Cortex of kidney (tissue), 1 donor: ENCODE measurements around the gene PTGER3.
"Not testable (repeated sequence)": the region's sequence is repeated elsewhere in the genome, so short reads cannot be mapped to it uniquely, and the experiment has no call there.

Source experiments
- DNase-seq: peaks from one replicate; lab custom pipeline; 2025; lab: John Stamatoyannopoulos, UW

PTGER3 gene

GRCh38 chr1:70947835-70948234, 99.8 kb downstream of the PTGER3 start:
- DNase-seq = no peak

GRCh38 chr1:70945676-70946075, 101.9 kb downstream of the PTGER3 start:
- DNase-seq = no peak

- no peak for DNase-seq
Observed at GRCh38 chr1:70945251-70945650, 102.4 kb downstream of the PTGER3 start.

DNA sequence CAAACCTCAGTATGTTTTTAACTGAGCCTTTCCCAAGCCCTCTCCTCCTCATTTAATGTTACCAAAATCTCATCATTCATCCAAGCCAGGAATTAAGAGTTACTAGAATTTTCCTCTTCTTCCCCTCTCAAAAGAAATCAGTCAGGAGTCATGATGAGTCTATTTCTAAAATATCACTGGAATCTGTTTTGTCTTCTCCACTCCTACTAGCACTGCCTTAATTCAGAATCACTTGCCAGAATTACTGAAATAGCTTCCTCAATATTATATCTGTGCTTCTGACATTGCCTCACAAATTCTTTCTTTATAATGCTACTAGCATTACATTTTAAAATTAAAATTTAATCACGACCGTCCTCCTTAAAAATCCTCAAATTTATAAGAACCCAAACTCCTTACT, 106.1 kb downstream of the PTGER3 start:
- no peak for DNase-seq

- not testable (repeated sequence) for DNase-seq
Observed at GRCh38 chr1:70940398-70940797, 107.2 kb downstream of the PTGER3 start.

GRCh38 chr1:70934194-70934961, 113.2 kb downstream of the PTGER3 start:
- DNase-seq = no peak

GRCh38 chr1:70930062-70930461, 117.6 kb downstream of the PTGER3 start:
- no peak for DNase-seq

- no peak for DNase-seq
Observed at GRCh38 chr1:70922196-70922595, 125.4 kb downstream of the PTGER3 start.
